Superior temporal gyrus (tissue), 1 donor: ENCODE measurements around the gene NKAPL.
"Not testable (repeated sequence)": the region's sequence is repeated elsewhere in the genome, so short reads cannot be mapped to it uniquely, and the experiment has no call there.

Source experiments
- DNase-seq: peaks from one replicate; pipeline ENCODE4 v3.0.0-alpha.2; 2016; ENCODE audit errors: extremely low spot score

The NKAPL gene

DNA sequence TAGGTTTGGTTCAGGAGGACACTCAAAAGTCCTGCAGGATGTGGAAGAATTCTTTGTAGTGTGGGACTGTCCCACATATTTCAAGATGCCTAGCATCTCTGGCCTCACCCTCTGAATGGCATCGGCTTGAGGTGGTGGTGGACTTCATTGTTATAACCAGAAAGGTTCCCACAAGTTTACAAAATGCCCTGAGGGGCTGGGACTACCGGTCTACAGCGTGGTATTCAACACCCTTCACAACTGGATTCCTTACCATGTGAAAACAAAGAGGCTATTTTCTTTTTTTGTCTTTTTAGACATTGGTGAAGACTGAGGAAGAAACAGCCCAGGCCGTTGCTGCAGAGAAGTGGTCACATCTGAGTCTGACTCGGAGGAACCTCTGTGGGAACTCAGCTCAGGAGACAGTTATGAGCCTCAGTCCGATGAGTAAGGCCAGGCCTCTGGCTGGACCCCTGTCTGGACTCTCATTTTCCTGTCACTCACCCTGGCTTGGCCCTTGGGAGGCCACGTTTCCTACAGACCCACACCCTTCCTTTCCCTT, 37.5 kb downstream of the NKAPL start:
- DNase-seq = no peak

- no peak for DNase-seq
These were observed 44.5 kb downstream of the NKAPL start for GRCh38 chr6:28303570-28303969.

- DNase-seq = not testable (repeated sequence)
These were observed 47.3 kb downstream of the NKAPL start for GRCh38 chr6:28306363-28306762.
